ENCODE data around the gene CSGALNACT2. TPM values are rescaled to one million over a fixed set of nuclear protein-coding genes. Genes with fewer than 3 reads are reported as not detected.
A peak's percentile ranks its signal among the peaks of the same experiment; 100 is the strongest.

Gene CSGALNACT2
- polyA plus RNA-seq, 1 experiment: 14.1 TPM

GRCh38 chr10:43126759-43127424 is 11.4 kb upstream of the CSGALNACT2 start:
- POLR2A ChIA-PET: no interaction called here
- Histone ChIP-seq H3K36me3 (ENCODE audit: control insufficient read depth, insufficient read depth, low read length) (no peaks in the 10 kb centered on the region), H3K4me3 (ENCODE audit: low read depth, low read length) (no peak overlapping the region), H3K27me3 (ENCODE audit: control insufficient read depth, insufficient read depth, low read length) (peaks cover 7% of the 10 kb centered on the region)
- DNase-seq (ENCODE audit: low read depth): no peak
- CTCF ChIA-PET: no interaction called here
- TF ChIP-seq, protein P1, sequence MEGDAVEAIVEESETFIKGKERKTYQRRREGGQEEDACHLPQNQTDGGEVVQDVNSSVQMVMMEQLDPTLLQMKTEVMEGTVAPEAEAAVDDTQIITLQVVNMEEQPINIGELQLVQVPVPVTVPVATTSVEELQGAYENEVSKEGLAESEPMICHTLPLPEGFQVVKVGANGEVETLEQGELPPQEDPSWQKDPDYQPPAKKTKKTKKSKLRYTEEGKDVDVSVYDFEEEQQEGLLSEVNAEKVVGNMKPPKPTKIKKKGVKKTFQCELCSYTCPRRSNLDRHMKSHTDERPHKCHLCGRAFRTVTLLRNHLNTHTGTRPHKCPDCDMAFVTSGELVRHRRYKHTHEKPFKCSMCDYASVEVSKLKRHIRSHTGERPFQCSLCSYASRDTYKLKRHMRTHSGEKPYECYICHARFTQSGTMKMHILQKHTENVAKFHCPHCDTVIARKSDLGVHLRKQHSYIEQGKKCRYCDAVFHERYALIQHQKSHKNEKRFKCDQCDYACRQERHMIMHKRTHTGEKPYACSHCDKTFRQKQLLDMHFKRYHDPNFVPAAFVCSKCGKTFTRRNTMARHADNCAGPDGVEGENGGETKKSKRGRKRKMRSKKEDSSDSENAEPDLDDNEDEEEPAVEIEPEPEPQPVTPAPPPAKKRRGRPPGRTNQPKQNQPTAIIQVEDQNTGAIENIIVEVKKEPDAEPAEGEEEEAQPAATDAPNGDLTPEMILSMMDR (IDR thresholded peaks at IDR 0.05; ENCODE audit: insufficient read depth, low read depth, low read length): no peak

DNA sequence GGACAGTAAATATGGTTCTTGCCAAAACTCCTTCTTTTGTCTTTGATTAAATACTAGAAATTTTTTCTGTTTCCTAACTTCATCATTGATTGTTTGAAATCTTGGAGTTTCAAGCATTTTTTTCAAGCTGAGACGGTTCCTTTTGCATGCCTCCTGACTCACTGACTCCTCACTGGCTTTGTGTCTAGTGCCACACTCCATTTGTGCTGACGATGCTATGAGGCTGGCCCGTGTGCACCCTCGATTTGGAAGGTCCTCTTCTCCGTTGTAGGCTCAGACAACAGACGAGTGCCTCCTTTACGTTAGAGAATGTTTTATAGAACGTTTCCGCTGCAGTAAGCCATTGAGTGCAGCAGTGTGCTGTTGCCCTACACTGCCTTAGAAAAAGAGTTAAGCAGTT is 10.8 kb upstream of the CSGALNACT2 start:
- TF ChIP-seq, protein P1 (IDR thresholded peaks at IDR 0.05; ENCODE audit: insufficient read depth, low read depth, low read length): no peak
- no peak overlapping the region for H3K4me3 ChIP-seq (ENCODE audit: low read depth, low read length)
- peaks cover 6% of the 10 kb centered on the region for H3K27me3 ChIP-seq (ENCODE audit: control insufficient read depth, insufficient read depth, low read length)
- H3K36me3 ChIP-seq (ENCODE audit: control insufficient read depth, insufficient read depth, low read length): no peaks in the 10 kb centered on the region
- DNase-seq (ENCODE audit: low read depth): no peak
- ChIA-PET POLR2A (no interaction called here), CTCF (no interaction called here)

DNA sequence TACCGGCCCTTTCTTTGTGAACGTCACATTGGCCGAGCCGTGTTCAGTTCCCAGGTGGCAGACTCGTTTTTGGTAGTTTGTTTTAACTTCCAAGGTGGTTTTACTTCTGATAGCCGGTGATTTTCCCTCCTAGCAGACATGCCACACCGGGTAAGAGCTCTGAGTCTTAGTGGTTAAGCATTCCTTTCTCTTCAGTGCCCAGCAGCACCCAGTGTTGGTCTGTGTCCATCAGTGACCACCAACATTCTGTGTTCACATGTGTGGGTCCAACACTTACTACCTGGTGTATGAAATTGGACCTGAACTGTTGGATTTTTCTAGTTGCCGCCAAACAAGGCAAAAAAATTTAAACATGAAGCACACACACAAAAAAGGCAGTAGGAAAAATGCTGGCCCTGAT is 9.9 kb upstream of the CSGALNACT2 start:
- no peak overlapping the region for H3K4me3 ChIP-seq (ENCODE audit: low read depth, low read length)
- POLR2A ChIA-PET: no interaction called here
- H3K36me3 ChIP-seq (ENCODE audit: control insufficient read depth, insufficient read depth, low read length): no peaks in the 10 kb centered on the region
- CTCF ChIA-PET: no interaction called here
- TF ChIP-seq, protein P1 (IDR thresholded peaks at IDR 0.05; ENCODE audit: insufficient read depth, low read depth, low read length): no peak
- no peak for DNase-seq (ENCODE audit: low read depth)
- H3K27me3 ChIP-seq (ENCODE audit: control insufficient read depth, insufficient read depth, low read length): peaks cover 5% of the 10 kb centered on the region

DNA sequence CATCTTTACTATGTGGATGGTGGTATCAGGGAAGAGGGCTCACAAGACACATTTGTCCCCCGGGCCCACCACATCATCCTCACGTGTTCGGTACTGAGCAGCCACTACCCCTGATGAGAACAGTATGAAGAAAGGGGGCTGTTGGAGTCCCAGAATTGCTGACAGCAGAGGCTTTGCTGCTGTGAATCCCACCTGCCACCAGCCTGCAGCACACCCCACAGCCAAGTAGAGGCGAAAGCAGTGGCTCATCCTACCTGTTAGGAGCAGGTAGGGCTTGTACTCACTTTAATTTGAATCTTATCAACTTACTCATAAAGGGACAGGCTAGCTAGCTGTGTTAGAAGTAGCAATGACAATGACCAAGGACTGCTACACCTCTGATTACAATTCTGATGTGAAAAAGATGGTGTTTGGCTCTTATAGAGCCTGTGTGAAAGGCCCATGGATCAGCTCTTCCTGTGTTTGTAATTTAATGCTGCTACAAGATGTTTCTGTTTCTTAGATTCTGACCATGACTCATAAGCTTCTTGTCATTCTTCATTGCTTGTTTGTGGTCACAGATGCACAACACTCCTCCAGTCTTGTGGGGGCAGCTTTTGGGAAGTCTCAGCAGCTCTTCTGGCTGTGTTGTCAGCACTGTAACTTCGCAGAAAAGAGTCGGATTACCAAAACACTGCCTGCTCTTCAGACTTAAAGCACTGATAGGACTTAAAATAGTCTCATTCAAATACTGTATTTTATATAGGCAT is 9.1 kb upstream of the CSGALNACT2 start:
- H3K36me3 ChIP-seq (ENCODE audit: control insufficient read depth, insufficient read depth, low read length): no peaks in the 10 kb centered on the region
- TF ChIP-seq, protein P1 (IDR thresholded peaks at IDR 0.05; ENCODE audit: insufficient read depth, low read depth, low read length): no peak
- H3K4me3 ChIP-seq (ENCODE audit: low read depth, low read length): no peak overlapping the region
- peaks cover 2% of the 10 kb centered on the region for H3K27me3 ChIP-seq (ENCODE audit: control insufficient read depth, insufficient read depth, low read length)
- DNase-seq (ENCODE audit: low read depth): peak; percentile 93
- POLR2A ChIA-PET: interaction anchor here (0.8 kb wide), 1 partner anchor 279 kb away, joined by 3 read pairs; no protein-coding TSS in a partner anchor
- CTCF ChIA-PET: interaction anchor here (0.6 to 1.1 kb wide), 3 partner anchors 18 to 263 kb away, joined by 3 to 4 read pairs (median 3); no protein-coding TSS in a partner anchor

DNA sequence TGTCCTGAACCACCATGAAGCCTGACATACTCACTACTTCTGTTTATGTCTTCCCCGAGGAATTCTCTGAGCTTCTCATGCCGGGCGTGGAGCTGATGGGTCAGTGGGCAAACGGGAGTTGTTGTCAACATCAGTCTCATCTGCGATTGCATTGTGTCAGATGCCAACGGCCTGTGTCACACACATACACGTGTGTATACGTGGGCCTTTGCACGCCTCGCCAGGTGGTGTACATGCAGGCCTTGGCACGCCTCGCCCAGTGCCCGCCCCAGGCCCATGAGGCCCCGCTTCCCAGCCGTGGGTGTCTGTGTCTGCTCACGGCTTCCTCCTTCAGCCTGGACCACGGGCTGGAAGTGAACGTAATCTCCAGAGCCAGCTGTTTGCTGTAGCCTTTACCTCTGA is 7.5 kb upstream of the CSGALNACT2 start:
- TF ChIP-seq, protein P1 (IDR thresholded peaks at IDR 0.05; ENCODE audit: insufficient read depth, low read depth, low read length): no peak
- ChIA-PET POLR2A (no interaction called here), CTCF (interaction anchor here (0.9 kb wide), 1 partner anchor 33 kb away, joined by 3 read pairs; no protein-coding TSS in a partner anchor)
- Histone ChIP-seq H3K4me3 (ENCODE audit: low read depth, low read length) (no peak overlapping the region), H3K27me3 (ENCODE audit: control insufficient read depth, insufficient read depth, low read length) (peaks cover 2% of the 10 kb centered on the region; the same call in 1 of the 2 replicates), H3K36me3 (ENCODE audit: control insufficient read depth, insufficient read depth, low read length) (no peaks in the 10 kb centered on the region)
- no peak for DNase-seq (ENCODE audit: low read depth)
